Calu3 (cell line): ENCODE measurements around the gene HOXB6. TPM values are rescaled to one million over a fixed set of nuclear protein-coding genes. Genes with fewer than 3 reads are reported as not detected.

Source experiments
- BruUV-seq: library from RNA; stranded (reverse); fragments of 400-500 nt; replicated peaks from 2 replicates; lab custom pipeline; 2021; lab: Mats Ljungman, UMichigan
- CTCF ChIA-PET: fragments of 300-600 bp; sonication (Branson Sonifier 250); formaldehyde crosslinking; loops from one replicate; lab custom pipeline; 2022; ENCODE audit warnings: antibody characterized with exemption; lab: Charles Lee
- DNase-seq: peaks from one replicate; pipeline ENCODE4 v3.0.0; 2022
- H3K27ac Mint-ChIP-seq: one replicate; pipeline ENCODE4 v1.8.0; 2022; ENCODE audit warnings: mixed read lengths; ENCODE audit not compliant: unreplicated experiment
- H3K27me3 Mint-ChIP-seq: one replicate; pipeline ENCODE4 v1.8.0; 2022; ENCODE audit warnings: mixed read lengths; ENCODE audit not compliant: unreplicated experiment
- H3K36me3 Mint-ChIP-seq: one replicate; pipeline ENCODE4 v1.8.0; 2022; ENCODE audit warnings: mild to moderate bottlenecking, moderate library complexity, mixed read lengths; ENCODE audit not compliant: insufficient read depth, unreplicated experiment
- H3K4me1 Mint-ChIP-seq: one replicate; pipeline ENCODE4 v1.8.0; 2022; ENCODE audit warnings: mild to moderate bottlenecking, low read depth, mixed read lengths; ENCODE audit not compliant: unreplicated experiment
- H3K4me3 Mint-ChIP-seq: one replicate; pipeline ENCODE4 v1.8.0; 2022; ENCODE audit warnings: mild to moderate bottlenecking, low read depth, moderate library complexity, mixed read lengths; ENCODE audit not compliant: unreplicated experiment
- H3K9me3 Mint-ChIP-seq: one replicate; pipeline ENCODE4 v1.8.0; 2022; ENCODE audit warnings: low read depth, mixed read lengths; ENCODE audit not compliant: unreplicated experiment
- CTCF ChIP-seq: fragments of 200-600 bp; IDR thresholded peaks from one replicate; pipeline ENCODE4 v1.8.0; 2022; ENCODE audit warnings: antibody characterized with exemption; ENCODE audit not compliant: unreplicated experiment
- intact Hi-C: fragments of 100-400 bp; cut with micrococcal nuclease; formaldehyde crosslinking; loops from one replicate; pipeline ENCODE4 v1.10.0; 2022; ENCODE audit not compliant: unreplicated experiment
- total RNA-seq: library from RNA; stranded (reverse); gene quantifications from 2 replicates; pipeline ENCODE4 v1.2.3, GENCODE V29; 2022

The HOXB6 gene
- total RNA-seq, 1 experiment from 2014 or later: 140 TPM

- Mint-ChIP-seq H3K9me3 (no peaks in the 10 kb centered on the region), H3K27ac (peak overlapping the region; percentile 95), H3K4me1 (peaks cover 53% of the 10 kb centered on the region), H3K36me3 (peaks cover 96% of the 10 kb centered on the region), H3K27me3 (peaks cover 36% of the 10 kb centered on the region), H3K4me3 (no peak overlapping the region)
- no peak for TF ChIP-seq CTCF
- no TSS peak for BruUV-seq
- no peak for DNase-seq
- CTCF ChIA-PET: interaction anchor here (0.6 to 0.7 kb wide), 4 partner anchors 8 to 147 kb away, joined by 3 to 8 read pairs (median 4); no protein-coding TSS in a partner anchor
- intact Hi-C loops: loop anchor here (5.0 kb wide), 2 partner anchors 38 to 288 kb away; no protein-coding TSS in a partner anchor
These were observed 24.8 kb downstream of the HOXB6 start for GRCh38 chr17:48579760-48580554.

GRCh38 chr17:48579471-48579759 lies 25.4 kb downstream of the HOXB6 start:
- DNase-seq: no peak
- H3K27ac Mint-ChIP-seq: peak overlapping the region; percentile 95
- no peak overlapping the region for H3K4me3 Mint-ChIP-seq
- BruUV-seq: no TSS peak
- H3K36me3 Mint-ChIP-seq: peaks cover 96% of the 10 kb centered on the region
- peaks cover 33% of the 10 kb centered on the region for H3K27me3 Mint-ChIP-seq
- no peak for TF ChIP-seq CTCF
- intact Hi-C loops: loop anchor here (5.0 kb wide), 2 partner anchors 37 to 287 kb away; no protein-coding TSS in a partner anchor
- H3K9me3 Mint-ChIP-seq: no peaks in the 10 kb centered on the region
- CTCF ChIA-PET: interaction anchor here (0.7 to 1.5 kb wide), 4 partner anchors 13 to 147 kb away, joined by 3 to 8 read pairs (median 4); no protein-coding TSS in a partner anchor
- H3K4me1 Mint-ChIP-seq: peaks cover 50% of the 10 kb centered on the region

GRCh38 chr17:48578616-48579470 lies 25.9 kb downstream of the HOXB6 start:
- Mint-ChIP-seq H3K27ac (peak overlapping the region; percentile 95), H3K27me3 (peaks cover 28% of the 10 kb centered on the region), H3K4me3 (no peak overlapping the region), H3K4me1 (peaks cover 50% of the 10 kb centered on the region), H3K36me3 (peaks cover 96% of the 10 kb centered on the region), H3K9me3 (no peaks in the 10 kb centered on the region)
- BruUV-seq: TSS peak; percentile 46
- CTCF ChIA-PET: interaction anchor here (1.0 to 1.5 kb wide), 2 partner anchors 12 to 18 kb away, joined by 4 read pairs; no protein-coding TSS in a partner anchor
- DNase-seq: no peak
- no peak for TF ChIP-seq CTCF
- intact Hi-C loops: loop anchor here (5.0 kb wide), 2 partner anchors 37 to 287 kb away; no protein-coding TSS in a partner anchor

GRCh38 chr17:48577946-48578615 lies 26.7 kb downstream of the HOXB6 start, which contains the start of gene HOXB4:
Gene HOXB4, minus strand, starts transcription at chr17:48578350. Its CDS starts 31 bp downstream, at chr17:48578319.
- peaks cover 20% of the 10 kb centered on the region for H3K27me3 Mint-ChIP-seq
- H3K4me3 Mint-ChIP-seq: no peak within 1 kb of the TSS
- no peaks in the 10 kb centered on the region for H3K9me3 Mint-ChIP-seq
- H3K4me1 Mint-ChIP-seq: peaks cover 50% of the 10 kb centered on the region
- CTCF ChIA-PET: interaction anchor here (1.0 to 1.5 kb wide), 2 partner anchors 12 to 17 kb away, joined by 4 read pairs; no protein-coding TSS in a partner anchor
- H3K36me3 Mint-ChIP-seq: peaks cover 100% of the 10 kb centered on the region
- TF ChIP-seq CTCF: no peak
- intact Hi-C loops: loop anchor here (5.0 kb wide), 2 partner anchors 36 to 286 kb away; no protein-coding TSS in a partner anchor
- peak; percentile 88 for DNase-seq
- H3K27ac Mint-ChIP-seq: peak within 1 kb of the TSS; percentile 95
- no TSS peak for BruUV-seq
